GM21619 (cell line): ENCODE measurements around the gene ROR2.
"Not testable (repeated sequence)": the region's sequence is repeated elsewhere in the genome, so short reads cannot be mapped to it uniquely, and the experiment has no call there.

Experiments used
- ATAC-seq: cut with Tn5 transposase; IDR thresholded peaks from one replicate; pipeline ENCODE4 v1.9.1; 2021; ENCODE audit not compliant: unreplicated experiment

The ROR2 gene

GRCh38 chr9:91655215-91655614 lies 294.8 kb downstream of the ROR2 start:
- no peak for ATAC-seq

DNA sequence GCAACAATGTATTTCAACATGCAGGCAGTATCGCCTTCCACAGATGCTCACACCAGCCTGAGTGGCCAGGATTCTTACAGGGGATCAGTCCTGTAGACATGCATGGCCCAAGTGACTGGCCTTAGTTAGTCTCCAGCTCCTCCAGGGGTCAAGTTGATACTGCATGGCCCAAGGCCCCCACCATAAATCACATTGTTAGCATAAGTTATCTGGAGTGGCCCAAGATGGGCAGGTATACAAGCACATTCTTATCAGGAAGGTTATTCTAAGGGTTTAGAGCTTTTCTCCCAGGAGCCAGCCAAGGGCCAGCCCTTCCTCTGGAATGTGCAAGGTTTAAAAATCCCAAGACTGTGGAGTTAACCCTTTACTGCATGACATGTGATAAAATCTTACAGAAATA lies 295.5 kb downstream of the ROR2 start:
- no peak for ATAC-seq

DNA sequence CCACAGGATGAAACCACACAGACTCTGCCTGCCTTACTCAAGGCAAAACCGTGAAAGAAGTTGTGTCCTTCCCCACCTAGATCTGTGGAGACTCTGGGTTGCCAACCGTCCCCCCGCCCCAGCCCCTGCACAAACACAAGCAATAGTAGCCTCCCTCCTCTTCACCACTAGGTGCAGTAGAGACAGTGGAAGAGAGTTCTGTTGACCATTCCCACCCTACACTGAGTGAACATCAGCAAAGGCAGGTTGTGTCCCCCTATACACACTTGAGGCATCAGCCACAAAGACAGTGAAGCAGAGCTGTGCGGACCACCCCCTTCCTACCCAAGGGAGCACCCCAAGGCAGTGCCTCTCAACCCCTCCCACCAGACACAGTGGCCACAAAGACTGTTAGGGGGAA lies 302.7 kb downstream of the ROR2 start:
- ATAC-seq, result peak; percentile 18

DNA sequence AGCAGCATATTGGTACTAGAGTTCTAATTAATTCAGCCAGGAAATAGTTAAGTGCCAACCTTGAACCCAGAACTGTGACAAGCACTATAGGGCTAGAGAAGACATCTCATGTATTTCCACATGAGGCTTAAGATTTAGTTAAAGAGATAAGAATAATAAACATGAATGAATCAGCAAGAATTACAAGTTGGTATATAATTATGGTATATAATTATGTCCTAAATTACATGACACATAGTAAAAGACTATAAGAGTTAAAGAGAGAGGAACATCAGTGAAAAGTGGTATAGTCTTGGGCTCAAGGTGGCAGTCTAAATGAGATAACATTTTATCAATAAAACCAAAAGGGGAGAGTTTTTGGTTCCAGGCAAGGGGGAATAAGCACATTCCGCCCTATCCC lies 303.3 kb downstream of the ROR2 start:
- no peak for ATAC-seq

DNA sequence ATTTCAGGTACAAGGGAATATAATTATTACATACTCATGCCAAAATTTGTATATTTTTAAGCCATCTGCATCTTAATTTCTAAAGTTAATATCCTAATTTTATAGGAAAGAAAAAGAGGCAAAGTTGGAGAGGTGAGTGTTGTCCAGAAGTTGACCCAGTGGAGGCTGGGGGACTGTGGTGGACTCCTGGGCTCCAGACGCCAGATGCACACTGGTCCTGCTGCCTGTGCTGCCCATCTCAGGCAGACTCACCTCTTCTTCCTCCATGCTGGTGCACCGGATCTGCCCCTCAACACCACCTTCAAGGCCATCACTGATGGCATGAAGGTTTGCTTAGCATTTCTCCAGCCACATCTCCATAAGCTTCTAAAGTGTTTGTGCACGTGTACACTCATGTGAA lies 305.6 kb downstream of the ROR2 start:
- ATAC-seq, result no peak

DNA sequence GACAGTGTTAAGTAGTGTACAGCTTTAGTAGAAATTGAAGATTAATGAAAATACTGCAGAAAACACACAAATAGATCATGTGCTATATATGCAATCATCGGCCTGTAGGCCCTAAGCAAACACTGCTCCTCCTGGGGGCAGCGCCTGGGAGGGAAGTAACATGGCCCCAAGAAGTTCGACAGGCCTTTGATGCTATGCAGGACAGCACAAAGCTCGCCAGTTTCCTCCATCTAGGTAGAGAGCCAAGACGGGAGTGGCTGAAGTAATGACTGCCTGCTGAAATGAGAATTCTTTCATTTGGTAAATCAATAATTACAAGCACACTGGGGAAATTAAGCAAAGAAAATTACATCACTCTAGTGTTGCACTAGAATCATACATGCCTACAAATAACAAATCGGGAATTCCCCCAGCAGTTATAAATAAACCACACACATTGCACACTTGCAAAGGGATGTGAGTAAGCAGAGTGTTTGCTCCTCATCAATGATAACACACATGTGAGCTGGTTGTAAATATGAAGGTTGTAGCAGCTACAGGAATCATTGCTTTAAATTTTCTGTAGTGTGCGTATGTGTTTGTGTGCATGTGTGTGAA lies 306.4 kb downstream of the ROR2 start:
- ATAC-seq, result no peak

GRCh38 chr9:91642771-91643170 lies 307.3 kb downstream of the ROR2 start:
- ATAC-seq, result no peak

DNA sequence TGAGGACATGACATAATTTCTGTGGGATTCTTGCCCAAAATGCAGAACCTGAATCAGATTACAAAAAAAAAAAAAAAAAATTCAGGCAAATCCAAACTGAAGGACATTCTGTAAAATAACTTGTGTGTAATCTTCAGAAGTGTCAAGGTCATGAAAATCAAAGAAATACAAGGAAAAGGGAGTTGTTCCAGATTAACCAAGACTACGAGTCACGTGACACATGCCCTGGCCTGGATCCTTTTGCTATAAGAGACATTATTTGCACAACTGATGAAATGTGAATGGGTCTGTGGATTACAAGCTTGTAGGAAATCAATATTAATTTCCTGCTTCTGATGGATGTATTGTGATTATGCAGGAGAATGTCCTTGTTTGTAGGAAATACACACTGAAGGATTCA lies 309.6 kb downstream of the ROR2 start:
- no peak for ATAC-seq

- ATAC-seq, result no peak
Observed at GRCh38 chr9:91639054-91639453, 311.0 kb downstream of the ROR2 start.

DNA sequence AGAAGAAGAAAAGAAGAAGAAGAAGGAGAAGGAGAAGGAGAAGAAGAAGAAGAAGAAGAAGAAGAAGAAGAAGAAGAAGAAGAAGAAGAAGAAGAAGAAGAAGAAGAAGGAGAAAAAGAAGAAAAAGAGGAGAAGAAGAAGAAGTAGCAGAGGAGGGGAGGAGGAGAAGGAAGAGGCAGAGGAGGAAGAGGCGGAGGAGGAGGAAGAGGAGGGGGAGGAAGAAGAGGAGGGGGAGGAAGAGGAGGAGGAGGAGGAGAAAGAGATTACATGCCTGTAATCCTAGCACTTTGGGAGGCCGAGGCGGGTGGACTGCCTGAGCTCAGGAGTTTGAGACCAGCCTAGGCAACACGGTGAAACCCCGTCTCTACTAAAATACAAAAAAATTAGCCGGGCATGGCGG lies 315.2 kb downstream of the ROR2 start:
- ATAC-seq, result not testable (repeated sequence)

DNA sequence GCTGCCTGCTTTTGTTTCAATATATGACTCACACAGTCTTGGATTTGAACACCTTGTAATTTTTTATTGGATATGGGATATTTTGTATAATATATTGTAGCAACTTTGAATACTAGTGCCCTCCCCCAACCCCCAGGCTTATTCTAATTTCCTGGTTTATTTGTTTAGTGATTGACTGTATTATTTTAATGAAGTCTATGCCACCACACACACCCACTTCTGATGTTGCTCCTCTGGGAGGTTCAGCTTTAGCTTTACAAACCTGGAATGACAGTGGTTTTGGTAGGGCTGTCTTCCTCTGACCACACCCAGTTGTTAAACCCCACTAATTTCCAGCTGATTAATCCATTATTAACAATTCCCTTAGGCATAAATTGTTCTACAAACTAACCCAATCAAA lies 320.3 kb downstream of the ROR2 start:
- ATAC-seq, result no peak

GRCh38 chr9:91628892-91629291 lies 321.1 kb downstream of the ROR2 start:
- ATAC-seq, result no peak

DNA sequence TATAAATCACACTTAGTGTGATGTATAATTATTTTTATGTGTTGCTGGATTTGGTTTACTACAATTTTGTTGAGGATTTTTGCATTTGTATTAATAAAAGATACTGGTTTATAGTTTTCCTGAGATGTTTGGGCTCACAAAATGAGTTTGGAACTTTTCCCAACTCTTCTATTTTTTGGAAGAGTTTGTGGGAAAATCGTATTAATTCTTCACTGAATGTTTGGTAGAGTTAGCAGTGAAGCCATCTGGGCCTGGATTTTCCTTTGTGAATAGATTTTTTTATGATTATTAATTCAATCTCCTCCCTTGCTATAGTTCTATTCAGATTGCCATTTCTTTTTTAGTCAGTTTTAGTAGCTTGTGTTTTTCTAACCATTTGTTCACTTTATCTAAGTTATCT lies 324.7 kb downstream of the ROR2 start:
- ATAC-seq, result no peak

DNA sequence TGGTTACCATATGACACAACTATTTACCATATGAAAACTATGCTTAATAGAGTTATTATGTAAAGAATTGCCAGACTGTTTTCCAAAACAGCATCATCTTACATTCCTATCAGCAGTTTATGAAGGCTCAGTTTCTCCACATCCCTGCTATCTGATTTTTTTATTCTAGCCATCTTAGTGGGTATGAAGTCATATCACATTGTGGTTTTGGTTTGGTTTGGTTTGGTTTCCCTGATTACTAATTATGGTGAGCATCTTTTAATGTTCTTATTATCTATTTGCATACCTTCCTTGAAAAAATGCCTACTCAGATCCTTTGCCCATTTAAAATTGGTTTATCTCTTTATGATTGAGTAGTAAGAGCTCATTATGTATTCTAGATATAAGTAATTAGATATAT lies 327.0 kb downstream of the ROR2 start:
- no peak for ATAC-seq

DNA sequence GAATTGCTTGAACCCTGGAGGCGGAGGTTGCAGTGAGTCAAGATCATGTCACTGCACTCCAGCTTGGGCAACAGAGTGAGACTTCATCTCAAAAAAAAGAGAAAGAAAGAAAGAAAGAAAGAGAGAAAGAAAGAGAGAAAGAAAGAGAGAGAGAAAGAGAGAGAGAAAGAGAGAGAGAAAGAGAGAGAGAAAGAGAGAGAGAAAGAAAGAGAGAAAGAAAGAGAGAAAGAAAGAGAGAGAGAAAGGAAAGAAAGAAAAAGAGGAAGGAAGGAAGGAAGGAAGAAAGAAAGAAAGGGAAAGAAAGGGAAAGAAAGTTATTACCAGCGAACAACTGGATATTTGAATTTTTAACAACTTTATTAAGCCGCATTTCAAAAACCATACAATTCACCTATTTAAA lies 327.9 kb downstream of the ROR2 start:
- not testable (repeated sequence) for ATAC-seq

DNA sequence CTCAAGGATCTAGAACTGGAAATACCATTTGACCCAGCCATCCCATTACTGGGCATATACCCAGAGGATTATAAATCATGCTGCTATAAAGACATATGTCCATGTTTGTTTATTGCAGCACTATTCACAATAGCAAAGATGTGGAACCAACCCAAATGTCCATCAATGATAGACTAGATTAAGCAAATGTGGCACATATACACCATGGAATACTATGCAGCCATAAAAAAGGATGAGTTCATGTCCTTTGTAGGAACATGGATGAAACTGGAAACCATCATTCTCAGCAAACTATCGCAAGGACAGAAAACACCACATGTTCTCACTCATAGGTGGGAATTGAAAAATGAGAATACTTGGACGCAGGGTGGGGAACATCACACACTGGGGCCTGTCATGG lies 336.0 kb downstream of the ROR2 start:
- ATAC-seq, result not testable (repeated sequence)

DNA sequence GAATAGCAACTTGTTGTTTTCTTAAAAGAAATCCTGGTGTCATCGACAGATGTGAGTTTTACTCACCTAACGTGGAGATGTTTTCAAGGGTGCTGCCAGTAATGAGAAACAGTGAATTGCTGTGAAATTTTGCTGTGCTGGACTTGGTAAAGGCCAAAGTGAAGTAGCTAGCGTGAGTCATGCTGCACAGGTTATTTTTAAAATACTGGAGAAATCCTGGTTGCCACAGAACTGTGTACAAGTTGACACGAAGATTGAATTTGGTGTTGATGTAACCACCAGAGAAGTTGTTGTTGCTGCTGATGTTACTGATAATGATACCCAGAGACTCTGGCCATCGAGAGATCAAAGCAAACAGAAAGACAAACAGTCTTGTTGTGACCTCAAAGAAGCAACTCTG lies 338.4 kb downstream of the ROR2 start:
- ATAC-seq, result no peak

DNA sequence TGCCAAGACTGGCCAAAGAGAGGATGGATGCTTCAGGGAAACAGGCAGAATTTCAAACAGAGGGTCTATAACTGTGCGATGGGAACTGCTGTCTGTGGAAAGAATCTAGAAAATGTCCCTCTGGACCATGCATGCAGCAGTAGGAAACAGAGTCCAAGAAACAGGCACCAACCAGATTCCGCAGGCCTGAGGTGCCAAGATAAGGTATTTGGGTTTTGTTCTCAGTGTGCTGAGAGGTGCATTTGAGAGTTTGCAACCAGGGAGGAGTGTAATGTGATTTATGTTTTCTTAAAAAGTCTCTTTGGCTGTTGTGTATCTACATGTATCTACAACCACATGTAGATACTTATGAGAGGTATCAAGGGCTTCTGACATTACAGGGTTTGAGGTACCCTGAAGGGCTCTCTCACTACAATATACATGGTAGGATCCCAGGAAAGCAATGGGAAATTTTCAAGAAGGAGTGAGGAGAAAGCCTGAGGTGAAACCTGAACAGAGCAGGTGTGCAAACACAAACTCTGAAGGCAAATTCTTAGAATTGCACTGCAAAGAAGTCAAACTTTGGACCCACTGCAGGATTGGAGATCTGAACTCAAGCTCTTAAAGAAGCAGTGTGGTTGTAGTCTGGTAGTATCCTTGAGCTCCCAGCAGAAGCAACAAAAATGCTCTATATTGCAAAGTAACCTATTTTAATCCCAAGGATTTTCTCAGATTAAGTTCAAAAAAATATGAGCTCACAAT lies 343.6 kb downstream of the ROR2 start:
- no peak for ATAC-seq

DNA sequence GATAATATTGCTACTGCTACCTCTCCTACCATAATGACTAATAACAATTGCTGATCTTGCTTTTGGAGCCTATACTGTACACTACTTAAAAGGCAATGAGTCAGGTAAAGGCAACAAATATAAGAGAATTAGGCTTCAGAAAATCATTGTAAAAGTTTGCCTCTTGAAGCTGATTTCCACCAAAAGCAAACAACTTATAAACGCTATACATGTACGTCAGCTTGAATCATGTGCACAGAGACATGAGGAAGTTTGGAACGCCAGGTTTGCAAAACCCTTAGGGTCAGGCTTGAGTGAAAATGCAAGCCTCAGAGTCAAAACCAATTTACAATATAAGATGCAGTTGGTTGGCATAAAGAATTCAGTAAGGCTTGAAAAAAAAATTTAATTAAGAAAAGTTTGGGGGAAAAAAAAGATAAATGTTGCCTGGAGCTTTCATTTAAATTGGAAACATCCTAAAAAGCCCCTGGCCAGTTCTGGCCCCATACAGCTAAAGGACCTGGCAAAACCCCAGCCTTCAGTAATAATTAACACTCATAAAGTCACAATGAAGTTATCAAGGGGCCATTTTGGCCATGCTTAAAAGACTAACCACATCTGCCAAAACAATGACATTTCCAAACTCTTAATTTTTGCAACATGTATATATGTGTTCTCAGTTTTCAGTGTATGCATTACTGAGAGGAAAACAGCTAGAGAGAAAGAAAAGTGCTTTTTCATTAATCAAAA lies 345.4 kb downstream of the ROR2 start:
- ATAC-seq, result no peak

DNA sequence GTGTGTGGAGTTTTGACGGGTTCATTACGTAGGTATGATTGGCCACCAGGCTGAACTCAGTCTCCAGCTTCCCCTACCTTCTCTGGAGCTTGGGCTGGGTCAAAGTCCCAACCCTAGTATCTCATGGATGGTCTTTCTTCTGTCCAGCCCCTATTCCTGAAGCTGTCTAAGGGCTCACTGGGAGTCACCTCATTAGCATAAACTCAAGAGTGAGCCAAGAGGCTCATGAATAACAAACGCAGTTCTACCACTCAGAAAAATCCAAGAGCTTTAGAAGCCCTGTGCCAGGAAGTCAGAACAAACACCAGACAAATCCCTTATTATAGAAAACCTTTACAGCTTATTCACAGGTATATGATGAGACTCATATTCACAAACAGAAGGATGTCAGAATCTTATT lies 346.1 kb downstream of the ROR2 start:
- ATAC-seq, result no peak

GRCh38 chr9:91599564-91599963 lies 350.5 kb downstream of the ROR2 start:
- ATAC-seq, result no peak

GRCh38 chr9:91591627-91592026 lies 358.4 kb downstream of the ROR2 start:
- no peak for ATAC-seq
